Renal cortex interstitium (tissue), 11 donors: ENCODE data around the gene APBB3. TPM values are rescaled to one million over a fixed set of nuclear protein-coding genes. Genes with fewer than 3 reads are reported as not detected.

Source experiments
- DNase-seq, 11 donors: peaks; one replicate each; pipeline ENCODE4 v3.0.0-alpha.2; 2013; ENCODE audit warnings: low read depth in 9 of 11, low spot score in 4 of 11; ENCODE audit errors: extremely low read depth in 1 of 11
- polyA plus RNA-seq, 3 donors: library from polyadenylated mRNA; unstranded; fragments of 120-200 nt; gene quantifications; one replicate each; pipeline ENCODE4 v1.2.1, GENCODE V29; 2013; ENCODE audit not compliant: insufficient read length in 3 of 3

The APBB3 gene
- polyA plus RNA-seq, 3 donors: 37.9 to 63.1 (median 38.0) TPM

- no peak for DNase-seq
These were observed 24.2 kb downstream of the APBB3 start for GRCh38 chr5:140540227-140540626.

DNA sequence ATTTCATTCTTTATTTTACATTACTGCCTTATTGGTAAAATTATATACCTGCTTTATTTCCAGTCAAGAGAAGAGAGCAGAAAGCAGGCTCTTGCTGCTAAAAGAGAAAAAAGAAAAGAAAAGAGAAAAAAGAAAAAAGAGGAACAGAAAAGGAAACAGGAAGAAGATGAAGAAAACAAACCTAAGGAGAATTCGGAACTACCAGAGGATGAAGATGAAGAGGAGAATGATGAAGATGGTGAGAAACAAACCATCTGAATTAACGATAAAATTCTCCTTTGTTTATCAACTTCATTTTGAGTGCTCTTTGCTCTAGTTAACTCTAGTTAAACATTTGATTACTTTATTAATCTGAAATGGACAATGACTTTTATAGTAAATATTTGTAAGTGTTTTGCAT, 40.4 kb downstream of the APBB3 start:
- no peak for DNase-seq

- no peak for DNase-seq
These were observed 51.3 kb downstream of the APBB3 start for GRCh38 chr5:140513124-140513523.

- DNase-seq: no peak
These were observed 54.5 kb downstream of the APBB3 start for GRCh38 chr5:140509898-140510297.

Other genes with a start within 250 kb of the APBB3 start
- gene HBEGF, start 218.0 kb downstream of the APBB3 start, polyA plus RNA-seq: 10 to 100 TPM in 2 of 3 donors, 1 to 10 TPM in 1; 9.9 to 13.3 (median 12.6) TPM
- 10 to 100 TPM; 11.7 to 43.4 (median 13.6) TPM for gene SLC4A9, start 204.4 kb downstream of the APBB3 start, polyA plus RNA-seq
- gene ANKHD1, start 162.8 kb downstream of the APBB3 start, polyA plus RNA-seq: 100 to 1,000 TPM; 112 to 139 (median 120) TPM
- gene EIF4EBP3, start 16.9 kb downstream of the APBB3 start, polyA plus RNA-seq: 10 to 100 TPM in 1 of 3 donors, 1 to 10 TPM in 2; 6.9 to 14.9 (median 7.6) TPM
- gene SRA1, start 7.1 kb downstream of the APBB3 start, polyA plus RNA-seq: 10 to 100 TPM; 23.8 to 31.7 (median 27.1) TPM
- gene SLC35A4, start 230 bp upstream of the APBB3 start, polyA plus RNA-seq: 10 to 100 TPM; 72.4 to 83.5 (median 78.0) TPM
- gene CD14, start 68.6 kb upstream of the APBB3 start, polyA plus RNA-seq: 10 to 100 TPM in 2 of 3 donors, 1 to 10 TPM in 1; 8.4 to 11.5 (median 11.0) TPM
- gene TMCO6, start 74.9 kb upstream of the APBB3 start, polyA plus RNA-seq: 10 to 100 TPM; 16.1 to 19.3 (median 17.0) TPM
- 10 to 100 TPM; 77.3 to 94.8 (median 88.4) TPM for gene NDUFA2, start 83.0 kb upstream of the APBB3 start, polyA plus RNA-seq
- 100 to 1,000 TPM; 158 to 177 (median 174) TPM for gene IK, start 83.2 kb upstream of the APBB3 start, polyA plus RNA-seq
- 10 to 100 TPM; 15.0 to 20.6 (median 15.8) TPM for gene WDR55, start 100.3 kb upstream of the APBB3 start, polyA plus RNA-seq
- 1 to 10 TPM in 1 of 3 donors, under 1 TPM in 2; 0.36 to 1.0 (median 0.76) TPM for gene DND1, start 109.0 kb upstream of the APBB3 start, polyA plus RNA-seq
- 10 to 100 TPM; 70.5 to 78.3 (median 71.8) TPM for gene HARS1, start 126.8 kb upstream of the APBB3 start, polyA plus RNA-seq
- 10 to 100 TPM; 42.6 to 54.8 (median 46.8) TPM for gene HARS2, start 126.9 kb upstream of the APBB3 start, polyA plus RNA-seq
- 100 to 1,000 TPM; 103 to 141 (median 128) TPM for gene ZMAT2, start 135.8 kb upstream of the APBB3 start, polyA plus RNA-seq
- gene PCDHA1, start 221.5 kb upstream of the APBB3 start, polyA plus RNA-seq: under 1 TPM in 1 of 3 donors, not detected in 2; 0.09 TPM
- under 1 TPM; 0.24 to 0.37 (median 0.30) TPM for gene PCDHA2, start 230.3 kb upstream of the APBB3 start, polyA plus RNA-seq
- under 1 TPM; 0.36 to 0.41 (median 0.37) TPM for gene PCDHA3, start 236.5 kb upstream of the APBB3 start, polyA plus RNA-seq
- gene PCDHA4, start 242.5 kb upstream of the APBB3 start, polyA plus RNA-seq: 1 to 10 TPM in 2 of 3 donors, under 1 TPM in 1; 0.96 to 1.1 (median 1.0) TPM